ENCODE measurements around the gene AFF3. TPM values are rescaled to one million over a fixed set of nuclear protein-coding genes. Genes with fewer than 3 reads are reported as not detected.

AFF3 gene
- total RNA-seq, 6 experiments from 2014 or later: 1.3 to 7.3 (median 6.4) TPM

DNA sequence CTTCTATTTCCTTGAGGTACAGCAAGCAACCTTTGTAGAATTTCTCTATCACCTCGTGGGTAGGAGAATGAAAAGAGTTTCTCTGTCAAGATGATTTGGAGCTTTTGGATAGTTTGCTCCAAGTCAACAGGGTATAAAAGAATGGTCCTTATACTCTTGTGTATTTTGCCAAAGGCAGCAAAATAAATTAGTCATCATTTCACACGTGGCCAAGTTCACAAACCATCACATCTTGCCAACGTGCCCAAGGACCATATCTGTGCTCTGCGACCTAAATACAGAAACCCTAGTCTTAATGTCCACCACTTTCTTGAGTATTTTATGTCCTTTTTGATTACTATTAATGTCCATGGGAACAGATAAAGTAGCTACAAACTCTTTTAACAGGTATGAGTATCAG, 262.9 kb downstream of the AFF3 start:
- WGBS (ENCODE audit: insufficient coverage, low coverage, low lambda C conversion rate, missing lambda C conversion rate): 52% methylated on average over 4 of the region's 4 CpGs
- DNase-seq (no peak), ATAC-seq (peak in 1 of 4 donors; percentile 47)
- TF ChIP-seq POLR2A (IDR thresholded peaks at IDR 0.05): no peak
- TF ChIP-seq, protein P1, sequence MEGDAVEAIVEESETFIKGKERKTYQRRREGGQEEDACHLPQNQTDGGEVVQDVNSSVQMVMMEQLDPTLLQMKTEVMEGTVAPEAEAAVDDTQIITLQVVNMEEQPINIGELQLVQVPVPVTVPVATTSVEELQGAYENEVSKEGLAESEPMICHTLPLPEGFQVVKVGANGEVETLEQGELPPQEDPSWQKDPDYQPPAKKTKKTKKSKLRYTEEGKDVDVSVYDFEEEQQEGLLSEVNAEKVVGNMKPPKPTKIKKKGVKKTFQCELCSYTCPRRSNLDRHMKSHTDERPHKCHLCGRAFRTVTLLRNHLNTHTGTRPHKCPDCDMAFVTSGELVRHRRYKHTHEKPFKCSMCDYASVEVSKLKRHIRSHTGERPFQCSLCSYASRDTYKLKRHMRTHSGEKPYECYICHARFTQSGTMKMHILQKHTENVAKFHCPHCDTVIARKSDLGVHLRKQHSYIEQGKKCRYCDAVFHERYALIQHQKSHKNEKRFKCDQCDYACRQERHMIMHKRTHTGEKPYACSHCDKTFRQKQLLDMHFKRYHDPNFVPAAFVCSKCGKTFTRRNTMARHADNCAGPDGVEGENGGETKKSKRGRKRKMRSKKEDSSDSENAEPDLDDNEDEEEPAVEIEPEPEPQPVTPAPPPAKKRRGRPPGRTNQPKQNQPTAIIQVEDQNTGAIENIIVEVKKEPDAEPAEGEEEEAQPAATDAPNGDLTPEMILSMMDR (IDR thresholded peaks at IDR 0.05): no peak
- Histone ChIP-seq H3K27me3 (no peaks in the 10 kb centered on the region), H3K36me3 (no peaks in the 10 kb centered on the region), H3K4me3 (no peak overlapping the region), H3K9me3 (no peaks in the 10 kb centered on the region), H3K27ac (no peak overlapping the region), H3K4me1 (peaks cover 0 to 10% (median 0%) of the 10 kb centered on the region in 4 donors)
- intact Hi-C loops (cut with DNase I): no loop called here

DNA sequence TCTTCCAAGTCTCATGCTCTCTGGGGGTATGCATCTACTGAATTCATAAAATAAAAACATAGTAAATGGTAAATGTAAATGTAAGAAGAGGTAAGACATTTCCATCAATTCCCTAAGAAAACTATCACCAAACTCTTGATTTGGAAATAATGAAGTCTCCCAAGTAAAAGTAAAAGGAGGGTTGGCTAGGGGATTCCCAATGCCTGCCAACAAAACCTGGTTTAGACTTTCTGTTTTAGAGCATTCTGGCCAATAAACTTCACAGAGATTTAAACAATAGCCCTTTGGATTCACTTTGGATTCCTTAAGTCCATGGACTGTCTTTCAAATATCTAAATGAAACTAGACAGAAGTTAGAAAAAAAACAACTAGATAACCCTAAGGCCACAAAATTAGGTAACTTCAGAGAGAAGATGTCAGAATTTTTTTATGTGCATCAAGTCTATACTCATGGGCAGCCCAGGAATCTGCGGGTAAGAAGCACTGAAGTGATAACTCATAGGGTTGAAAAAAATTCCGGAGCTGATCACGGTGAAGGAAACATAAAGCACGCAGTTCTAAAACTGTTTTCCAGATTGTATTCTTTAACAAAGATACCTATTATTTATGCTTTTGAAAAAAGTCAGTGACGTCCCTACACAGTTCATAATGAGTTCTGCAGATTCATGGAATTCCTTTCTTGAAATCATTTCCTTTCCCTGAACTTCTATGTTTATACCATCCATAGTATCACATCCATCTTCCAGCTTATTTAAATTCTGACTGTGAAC, 263.6 kb downstream of the AFF3 start:
- intact Hi-C loops (cut with DNase I): no loop called here
- no peak for DNase-seq
- WGBS (ENCODE audit: insufficient coverage, low coverage, low lambda C conversion rate, missing lambda C conversion rate): 68% methylated on average over 5 of the region's 5 CpGs

DNA sequence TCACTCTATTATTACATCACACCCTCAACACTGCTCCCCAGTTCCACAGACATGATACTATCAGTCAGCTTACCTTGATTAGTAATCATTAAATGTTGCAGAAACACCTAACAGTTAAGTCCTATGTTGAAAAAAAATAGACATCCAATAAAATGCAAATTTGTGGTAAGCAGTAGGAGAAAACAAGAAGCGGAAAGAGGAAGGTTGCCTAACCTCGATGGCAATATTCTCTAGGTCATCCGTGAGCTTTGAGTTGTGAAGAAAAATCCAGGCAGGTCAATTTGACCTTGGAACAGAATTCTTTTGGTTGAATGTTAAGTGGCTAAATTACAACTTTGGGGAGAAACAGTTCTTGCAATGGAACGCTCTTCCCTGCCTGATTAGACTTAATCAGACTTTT, 264.4 kb downstream of the AFF3 start:
- H3K4me1 ChIP-seq: peaks cover 0 to 10% (median 0%) of the 10 kb centered on the region in 4 donors
- WGBS (ENCODE audit: insufficient coverage, low coverage, low lambda C conversion rate, missing lambda C conversion rate): 42% methylated on average over 4 of the region's 4 CpGs
- DNase-seq (no peak), ATAC-seq (peak in 2 of 4 donors; percentile 27 to 55)
- no peaks in the 10 kb centered on the region for H3K36me3 ChIP-seq
- intact Hi-C loops (cut with DNase I): no loop called here
- no peak for TF ChIP-seq POLR2A (IDR thresholded peaks at IDR 0.05)
- TF ChIP-seq, protein P1 (IDR thresholded peaks at IDR 0.05): no peak
- no peaks in the 10 kb centered on the region for H3K27me3 ChIP-seq
- H3K4me3 ChIP-seq: no peak overlapping the region
- H3K27ac ChIP-seq: no peak overlapping the region
- no peaks in the 10 kb centered on the region for H3K9me3 ChIP-seq

More for the DNA sequence above, 263.6 kb downstream of the AFF3 start:
- ATAC-seq: no peak
- no peak for TF ChIP-seq POLR2A (IDR thresholded peaks at IDR 0.05)
- TF ChIP-seq, protein P1 (IDR thresholded peaks at IDR 0.05): no peak
- Histone ChIP-seq H3K27me3 (no peaks in the 10 kb centered on the region), H3K9me3 (no peaks in the 10 kb centered on the region), H3K27ac (no peak overlapping the region), H3K4me3 (no peak overlapping the region), H3K36me3 (no peaks in the 10 kb centered on the region), H3K4me1 (peaks cover 0 to 10% (median 0%) of the 10 kb centered on the region in 4 donors)

DNA sequence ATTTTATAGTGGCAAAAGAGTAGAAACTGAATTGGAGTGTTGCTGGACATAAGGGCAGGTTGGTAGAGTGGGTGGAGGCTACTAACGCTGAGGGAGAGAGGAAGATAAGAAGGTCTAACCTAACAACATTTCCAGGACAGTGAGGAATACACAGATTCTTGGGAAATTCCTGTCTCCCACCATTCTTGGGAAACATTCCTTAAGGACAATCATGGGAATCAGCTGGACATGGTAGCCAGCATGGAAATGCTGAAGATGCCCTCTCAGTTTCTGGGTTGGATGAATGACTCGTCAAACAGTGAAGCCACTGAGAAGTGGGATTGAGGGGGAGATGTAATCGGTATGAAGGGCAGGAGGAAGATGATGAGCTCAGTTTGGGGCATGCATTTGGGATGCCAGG, 265.4 kb downstream of the AFF3 start:
- ATAC-seq (no peak), DNase-seq (no peak)
- no peaks in the 10 kb centered on the region for H3K27me3 ChIP-seq
- WGBS (ENCODE audit: insufficient coverage, low coverage, low lambda C conversion rate, missing lambda C conversion rate): 93% methylated on average over 3 of the region's 3 CpGs
- TF ChIP-seq POLR2A (IDR thresholded peaks at IDR 0.05): no peak
- TF ChIP-seq, protein P1 (IDR thresholded peaks at IDR 0.05): no peak
- intact Hi-C loops (cut with DNase I): no loop called here
- no peaks in the 10 kb centered on the region for H3K9me3 ChIP-seq
- H3K36me3 ChIP-seq: no peaks in the 10 kb centered on the region
- H3K4me3 ChIP-seq: no peak overlapping the region
- H3K27ac ChIP-seq: no peak overlapping the region
- peaks cover 0 to 10% (median 0%) of the 10 kb centered on the region in 4 donors for H3K4me1 ChIP-seq

All from right lobe of liver (tissue), 6 donors.